WTC11 (cell line): ENCODE measurements around the gene ZNF200.

Experiments
- ATF2 ChIP-seq: sonication (generic); formaldehyde crosslinking; IDR thresholded peaks from 2 replicates; pipeline ENCODE4 v1.8.1; 2022; ENCODE audit warnings: low read depth, missing genetic modification reagents, borderline replicate concordance
- ELF4 ChIP-seq: sonication (generic); formaldehyde crosslinking; IDR thresholded peaks from 2 replicates; pipeline ENCODE4 v1.8.1; 2022; ENCODE audit warnings: low read depth, mild to moderate bottlenecking, moderate library complexity, missing genetic modification reagents
- RELA ChIP-seq: sonication (generic); formaldehyde crosslinking; IDR thresholded peaks from 2 replicates; pipeline ENCODE4 v1.8.1; 2022; ENCODE audit warnings: missing genetic modification reagents, mild to moderate bottlenecking, borderline replicate concordance
- RORB ChIP-seq: fragments of 250-450 bp; sonication (Bioruptor Pico); IDR thresholded peaks from 2 replicates; pipeline ENCODE4 v1.9.0; 2021; ENCODE audit warnings: mild to moderate bottlenecking
- TCF7 ChIP-seq: sonication (generic); formaldehyde crosslinking; IDR thresholded peaks from 2 replicates; pipeline ENCODE4 v1.8.0; 2022; ENCODE audit warnings: mild to moderate bottlenecking, low read depth, missing genetic modification reagents, moderate library complexity
- ZBTB21 ChIP-seq: sonication (generic); formaldehyde crosslinking; IDR thresholded peaks from 2 replicates; pipeline ENCODE4 v1.8.1; 2023; ENCODE audit warnings: mild to moderate bottlenecking, missing genetic modification reagents, borderline replicate concordance
- TF ChIP-seq, protein P1 (sequence below): fragments of 200-600 bp; IDR thresholded peaks from 2 replicates; pipeline ENCODE4 v1.8.0; 2022; ENCODE audit warnings: antibody characterized with exemption
- TF ChIP-seq, protein P2 (sequence below): sonication (generic); formaldehyde crosslinking; IDR thresholded peaks from 2 replicates; pipeline ENCODE4 v1.8.1; 2022; ENCODE audit warnings: low read depth, mild to moderate bottlenecking, moderate library complexity, missing genetic modification reagents, borderline replicate concordance
- TF ChIP-seq, protein P3 (sequence below): sonication (generic); formaldehyde crosslinking; IDR thresholded peaks from 2 replicates; pipeline ENCODE4 v1.8.0; 2022; ENCODE audit warnings: mild to moderate bottlenecking, missing genetic modification reagents

DNA sequence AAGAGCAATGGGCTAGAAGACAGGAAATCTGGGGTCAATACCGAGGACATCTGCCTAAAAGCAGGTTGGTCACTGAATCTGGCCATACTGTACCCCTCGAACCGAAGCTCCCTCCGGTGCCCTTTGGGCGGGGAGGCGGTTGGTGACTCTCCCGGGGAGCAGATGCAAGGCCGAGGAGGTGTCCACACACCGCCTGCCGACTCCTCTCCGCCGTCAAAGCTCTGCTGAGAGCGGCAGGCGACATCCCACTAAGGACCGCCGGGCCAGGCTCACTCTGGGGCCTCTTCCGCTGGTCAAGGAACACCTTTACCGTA is 458 bp downstream of the ZNF200 start:
- TF ChIP-seq, protein P1, sequence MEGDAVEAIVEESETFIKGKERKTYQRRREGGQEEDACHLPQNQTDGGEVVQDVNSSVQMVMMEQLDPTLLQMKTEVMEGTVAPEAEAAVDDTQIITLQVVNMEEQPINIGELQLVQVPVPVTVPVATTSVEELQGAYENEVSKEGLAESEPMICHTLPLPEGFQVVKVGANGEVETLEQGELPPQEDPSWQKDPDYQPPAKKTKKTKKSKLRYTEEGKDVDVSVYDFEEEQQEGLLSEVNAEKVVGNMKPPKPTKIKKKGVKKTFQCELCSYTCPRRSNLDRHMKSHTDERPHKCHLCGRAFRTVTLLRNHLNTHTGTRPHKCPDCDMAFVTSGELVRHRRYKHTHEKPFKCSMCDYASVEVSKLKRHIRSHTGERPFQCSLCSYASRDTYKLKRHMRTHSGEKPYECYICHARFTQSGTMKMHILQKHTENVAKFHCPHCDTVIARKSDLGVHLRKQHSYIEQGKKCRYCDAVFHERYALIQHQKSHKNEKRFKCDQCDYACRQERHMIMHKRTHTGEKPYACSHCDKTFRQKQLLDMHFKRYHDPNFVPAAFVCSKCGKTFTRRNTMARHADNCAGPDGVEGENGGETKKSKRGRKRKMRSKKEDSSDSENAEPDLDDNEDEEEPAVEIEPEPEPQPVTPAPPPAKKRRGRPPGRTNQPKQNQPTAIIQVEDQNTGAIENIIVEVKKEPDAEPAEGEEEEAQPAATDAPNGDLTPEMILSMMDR = no peak
- TF ChIP-seq, protein P2, sequence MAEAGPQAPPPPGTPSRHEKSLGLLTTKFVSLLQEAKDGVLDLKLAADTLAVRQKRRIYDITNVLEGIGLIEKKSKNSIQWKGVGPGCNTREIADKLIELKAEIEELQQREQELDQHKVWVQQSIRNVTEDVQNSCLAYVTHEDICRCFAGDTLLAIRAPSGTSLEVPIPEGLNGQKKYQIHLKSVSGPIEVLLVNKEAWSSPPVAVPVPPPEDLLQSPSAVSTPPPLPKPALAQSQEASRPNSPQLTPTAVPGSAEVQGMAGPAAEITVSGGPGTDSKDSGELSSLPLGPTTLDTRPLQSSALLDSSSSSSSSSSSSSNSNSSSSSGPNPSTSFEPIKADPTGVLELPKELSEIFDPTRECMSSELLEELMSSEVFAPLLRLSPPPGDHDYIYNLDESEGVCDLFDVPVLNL (CRISPR knock-in tag) = no peak
- TF ChIP-seq ATF2 (CRISPR knock-in tag) (no peak), RORB (CRISPR knock-in tag) (no peak), ZBTB21 (no peak), ELF4 (CRISPR knock-in tag) (no peak), TCF7 (CRISPR knock-in tag) (no peak), RELA (no peak)
- TF ChIP-seq, protein P3, sequence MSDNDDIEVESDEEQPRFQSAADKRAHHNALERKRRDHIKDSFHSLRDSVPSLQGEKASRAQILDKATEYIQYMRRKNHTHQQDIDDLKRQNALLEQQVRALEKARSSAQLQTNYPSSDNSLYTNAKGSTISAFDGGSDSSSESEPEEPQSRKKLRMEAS (CRISPR knock-in tag) = no peak
